Measurements from ENCODE around the gene ENPP1.

Gene ENPP1

GRCh38 chr6:131787766-131788712, 19.8 kb upstream of the ENPP1 start:
- DNase-seq, result no peak

GRCh38 chr6:131789219-131789618, 18.6 kb upstream of the ENPP1 start:
- DNase-seq, result no peak

- DNase-seq, result no peak
Observed at GRCh38 chr6:131791476-131791875, 16.3 kb upstream of the ENPP1 start.

- no peak for DNase-seq
Observed at GRCh38 chr6:131792091-131792496, 15.7 kb upstream of the ENPP1 start.

GRCh38 chr6:131795366-131795765, 12.5 kb upstream of the ENPP1 start:
- DNase-seq, result no peak

- no peak for DNase-seq
Observed at GRCh38 chr6:131802347-131802746, 5.5 kb upstream of the ENPP1 start.

- peak; percentile 4 for DNase-seq
Observed at GRCh38 chr6:131803007-131803769, 4.6 kb upstream of the ENPP1 start.

GRCh38 chr6:131804131-131804530, 3.7 kb upstream of the ENPP1 start:
- no peak for DNase-seq

GRCh38 chr6:131807321-131807643, 538 bp upstream of the ENPP1 start:
- DNase-seq, result no peak

- DNase-seq, result no peak
Observed at GRCh38 chr6:131808460-131809269, 845 bp downstream of the ENPP1 start.

GRCh38 chr6:131811500-131811899, 3.7 kb downstream of the ENPP1 start:
- DNase-seq, result no peak

GRCh38 chr6:131813991-131814390, 6.2 kb downstream of the ENPP1 start:
- no peak for DNase-seq

GRCh38 chr6:131816869-131817268, 9.0 kb downstream of the ENPP1 start:
- no peak for DNase-seq

GRCh38 chr6:131819572-131820124, 11.8 kb downstream of the ENPP1 start:
- no peak for DNase-seq

GRCh38 chr6:131821010-131821807, 13.4 kb downstream of the ENPP1 start:
- DNase-seq, result no peak

GRCh38 chr6:131822119-131822518, 14.3 kb downstream of the ENPP1 start:
- DNase-seq, result no peak

GRCh38 chr6:131823276-131823902, 15.6 kb downstream of the ENPP1 start:
- DNase-seq, result no peak

GRCh38 chr6:131825946-131826345, 18.1 kb downstream of the ENPP1 start:
- DNase-seq, result no peak

GRCh38 chr6:131828080-131828479, 20.3 kb downstream of the ENPP1 start:
- no peak for DNase-seq

GRCh38 chr6:131828951-131829350, 21.1 kb downstream of the ENPP1 start:
- no peak for DNase-seq

- DNase-seq, result no peak
Observed at GRCh38 chr6:131831392-131831791, 23.6 kb downstream of the ENPP1 start.

- DNase-seq, result no peak
Observed at GRCh38 chr6:131831886-131832285, 24.1 kb downstream of the ENPP1 start.

Measured in CD4-positive, alpha-beta T cell treated with Interleukin-4 for 4 hours (primary cell).